Erythroblast (primary cell): ENCODE measurements around the gene NBPF3.

ENCODE experiments used
- GATA1 ChIP-seq: IDR thresholded peaks from 2 replicates; pipeline ENCODE4 v1.6.1; 2011; ENCODE audit warnings: low read depth, mild to moderate bottlenecking, control low read depth, low read length, moderate library complexity
- POLR2A ChIP-seq: IDR thresholded peaks from 2 replicates; pipeline ENCODE4 v1.6.1; 2011; ENCODE audit warnings: mild to moderate bottlenecking, low read length

DNA sequence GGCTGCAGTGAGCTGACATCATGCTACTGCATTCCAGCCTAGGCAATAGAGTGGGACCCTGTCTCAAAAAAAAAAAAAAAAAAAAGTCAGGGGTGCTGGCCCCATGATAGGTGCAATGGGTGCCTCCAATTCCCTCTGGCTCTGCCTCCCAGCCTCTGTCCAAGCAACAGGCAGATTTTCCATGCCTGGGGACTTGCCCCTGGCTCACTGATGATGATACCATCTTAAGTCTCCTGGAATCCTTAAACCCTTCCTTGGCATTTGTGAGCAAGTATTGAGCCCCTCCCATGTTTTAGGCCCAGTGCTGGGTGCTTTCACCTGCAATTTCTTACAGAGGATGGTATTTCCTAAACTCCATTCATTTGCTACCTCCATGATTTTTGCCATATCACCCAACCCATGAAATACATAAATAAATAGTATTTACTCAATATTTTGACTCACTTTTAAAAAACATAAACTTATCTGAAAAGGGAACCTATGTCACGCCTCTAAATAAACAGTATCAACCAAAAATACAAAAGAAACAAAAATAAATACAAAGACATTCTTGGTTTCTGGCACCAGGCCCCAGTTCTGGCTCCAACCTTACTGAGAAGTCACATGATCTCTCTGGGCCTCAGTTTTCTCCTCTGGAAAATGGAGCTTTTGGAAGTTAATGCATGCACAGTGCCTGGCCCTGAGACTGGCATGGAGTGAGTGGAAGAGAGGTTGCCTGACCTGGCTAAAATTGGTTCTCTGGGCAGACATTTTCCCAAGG lies 67.8 kb downstream of the NBPF3 start:
- TF ChIP-seq POLR2A (no peak), GATA1 (no peak)
